Duodenal mucosa (tissue), 2 donors: ENCODE results near the gene SLC24A4.

Source experiments
- H3K27ac ChIP-seq: one replicate; pipeline ENCODE4 v1.7.0; 2013; ENCODE audit warnings: low read depth, low read length
- H3K27me3 ChIP-seq, 2 donors: one replicate each; pipeline ENCODE4 v1.7.0; 2013; ENCODE audit warnings: low read length in 2 of 2, control low read depth in 1 of 2; ENCODE audit not compliant: insufficient read depth in 2 of 2, control insufficient read depth in 1 of 2
- H3K36me3 ChIP-seq, 2 donors: one replicate each; pipeline ENCODE4 v1.7.0; 2013; ENCODE audit warnings: low read length in 2 of 2, control low read depth in 1 of 2; ENCODE audit not compliant: insufficient read depth in 2 of 2, control insufficient read depth in 1 of 2
- H3K4me1 ChIP-seq, 2 donors: one replicate each; pipeline ENCODE4 v1.7.0; 2013; ENCODE audit warnings: low read length in 2 of 2, control low read depth in 1 of 2; ENCODE audit not compliant: insufficient read depth in 2 of 2, control insufficient read depth in 1 of 2
- H3K4me3 ChIP-seq, 2 donors: one replicate each; pipeline ENCODE4 v1.7.0; 2013; ENCODE audit warnings: low read length in 2 of 2, low read depth in 1 of 2
- H3K9ac ChIP-seq, 2 donors: one replicate each; pipeline ENCODE4 v1.7.0; 2013; ENCODE audit warnings: low read length in 2 of 2, low read depth in 1 of 2
- H3K9me3 ChIP-seq, 2 donors: one replicate each; pipeline ENCODE4 v1.7.0; 2013; ENCODE audit warnings: low read length in 2 of 2, control low read depth in 1 of 2; ENCODE audit not compliant: control insufficient read depth in 1 of 2

The SLC24A4 gene

DNA sequence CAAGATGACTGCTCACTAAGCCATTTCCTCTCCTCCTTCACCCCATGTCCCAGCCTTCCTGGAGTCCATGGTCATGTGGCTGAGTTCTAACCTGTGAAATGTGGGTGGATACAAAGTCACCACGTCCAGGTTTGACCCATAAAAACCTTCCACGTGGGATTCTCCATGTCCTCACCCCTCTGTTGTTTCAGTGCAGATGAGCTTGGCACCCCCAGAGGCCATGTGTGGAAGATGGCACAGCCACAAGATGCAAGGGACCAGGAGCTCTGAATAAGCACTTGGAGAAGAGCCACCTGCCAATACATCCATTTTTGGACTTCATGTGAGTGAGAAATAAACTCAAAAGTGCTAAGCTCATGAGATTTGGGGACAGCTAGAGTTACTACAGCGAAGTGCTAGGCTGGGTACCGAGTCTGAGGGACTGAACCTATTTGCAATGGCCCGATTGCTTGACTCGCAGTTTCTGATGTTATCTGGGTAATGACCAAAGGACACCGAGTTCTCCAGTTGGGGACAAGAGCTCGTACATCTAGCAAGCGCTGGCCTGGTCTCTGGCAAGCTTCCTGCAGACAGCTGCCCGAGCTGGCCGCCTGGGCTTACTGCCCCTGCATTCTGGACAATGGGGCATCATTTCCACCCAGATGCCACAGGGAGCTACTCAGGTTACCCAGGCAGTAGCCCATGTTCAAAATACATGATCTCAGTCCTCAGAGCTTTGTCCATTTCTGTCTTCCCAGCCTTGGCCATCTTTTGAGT lies 7.7 kb upstream of the SLC24A4 start:
- H3K4me3 ChIP-seq: no peak overlapping the region
- no peaks in the 10 kb centered on the region for H3K9me3 ChIP-seq
- peaks cover 0 to 9% of the 10 kb centered on the region in 2 donors for H3K27me3 ChIP-seq
- no peaks in the 10 kb centered on the region for H3K4me1 ChIP-seq
- no peaks in the 10 kb centered on the region for H3K36me3 ChIP-seq
- H3K27ac ChIP-seq: no peak overlapping the region
- H3K9ac ChIP-seq: no peak overlapping the region

DNA sequence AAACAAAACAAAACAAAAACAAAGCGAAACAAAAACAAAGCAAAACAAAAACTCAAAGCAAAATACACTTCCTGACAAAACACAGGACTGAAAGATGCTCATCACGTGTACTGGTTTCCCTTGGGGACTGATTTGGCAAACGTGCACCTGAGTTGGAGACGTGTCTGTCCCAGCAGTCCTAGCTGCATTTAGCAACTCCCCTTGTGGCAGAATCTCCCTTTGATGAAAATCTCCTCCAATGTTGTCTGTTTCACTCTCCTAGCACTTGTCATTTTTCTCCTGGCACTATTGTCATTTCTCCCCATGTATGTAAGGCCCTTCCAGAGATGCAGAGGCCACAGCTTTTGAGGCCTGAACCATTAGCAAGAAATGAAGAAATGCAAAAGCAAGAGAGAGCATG lies 6.8 kb upstream of the SLC24A4 start:
- peaks cover 6 to 15% of the 10 kb centered on the region in 2 donors for H3K27me3 ChIP-seq
- H3K27ac ChIP-seq: no peak overlapping the region
- H3K9ac ChIP-seq: no peak overlapping the region
- H3K9me3 ChIP-seq: no peaks in the 10 kb centered on the region
- no peaks in the 10 kb centered on the region for H3K4me1 ChIP-seq
- no peaks in the 10 kb centered on the region for H3K36me3 ChIP-seq
- H3K4me3 ChIP-seq: no peak overlapping the region

DNA sequence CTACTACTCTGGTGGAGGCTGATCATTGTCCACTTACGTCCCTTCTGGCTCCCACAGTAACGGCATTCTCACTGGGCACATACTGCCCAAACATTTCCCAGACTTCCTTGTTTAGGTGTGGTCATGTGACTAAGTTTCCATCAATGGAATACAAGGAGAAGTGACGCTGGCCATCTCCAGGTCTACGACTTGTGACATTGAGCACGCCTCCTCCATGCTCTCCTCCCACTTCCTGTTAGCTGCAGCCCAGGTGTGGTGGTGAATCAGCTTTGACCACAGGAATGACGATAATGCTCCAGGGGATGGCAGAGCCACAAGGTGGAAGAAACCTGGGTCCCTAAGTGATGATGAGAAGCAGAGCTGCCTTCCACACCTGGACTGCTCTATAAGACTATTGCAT lies 6.0 kb upstream of the SLC24A4 start:
- Histone ChIP-seq H3K4me1 (no peaks in the 10 kb centered on the region), H3K4me3 (no peak overlapping the region), H3K9ac (no peak overlapping the region), H3K27me3 (peaks cover 13 to 19% of the 10 kb centered on the region in 2 donors), H3K27ac (no peak overlapping the region), H3K36me3 (no peaks in the 10 kb centered on the region), H3K9me3 (no peaks in the 10 kb centered on the region)

DNA sequence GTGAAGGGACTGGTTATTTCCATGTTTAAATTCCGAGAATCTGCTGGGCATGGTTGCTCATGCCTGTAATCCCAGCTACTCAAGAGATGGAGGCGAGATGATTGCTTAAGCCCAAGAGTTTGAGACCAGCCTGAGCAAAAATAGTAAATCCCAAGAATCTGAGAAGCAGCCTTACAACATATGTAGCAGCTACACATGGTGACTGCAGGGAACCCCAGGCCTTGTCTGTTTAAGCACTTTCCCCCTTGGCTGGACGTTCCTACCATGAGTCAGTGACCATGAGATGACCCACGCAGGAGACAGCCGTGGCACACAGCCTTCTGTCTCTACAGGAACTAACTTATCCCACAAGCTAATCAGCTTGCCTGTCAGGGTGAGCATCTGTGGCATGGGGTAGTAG lies 5.5 kb upstream of the SLC24A4 start:
- Histone ChIP-seq H3K4me3 (no peak overlapping the region), H3K27ac (no peak overlapping the region), H3K36me3 (no peaks in the 10 kb centered on the region), H3K27me3 (peaks cover 18 to 24% of the 10 kb centered on the region in 2 donors), H3K4me1 (no peaks in the 10 kb centered on the region), H3K9me3 (no peaks in the 10 kb centered on the region), H3K9ac (no peak overlapping the region)

DNA sequence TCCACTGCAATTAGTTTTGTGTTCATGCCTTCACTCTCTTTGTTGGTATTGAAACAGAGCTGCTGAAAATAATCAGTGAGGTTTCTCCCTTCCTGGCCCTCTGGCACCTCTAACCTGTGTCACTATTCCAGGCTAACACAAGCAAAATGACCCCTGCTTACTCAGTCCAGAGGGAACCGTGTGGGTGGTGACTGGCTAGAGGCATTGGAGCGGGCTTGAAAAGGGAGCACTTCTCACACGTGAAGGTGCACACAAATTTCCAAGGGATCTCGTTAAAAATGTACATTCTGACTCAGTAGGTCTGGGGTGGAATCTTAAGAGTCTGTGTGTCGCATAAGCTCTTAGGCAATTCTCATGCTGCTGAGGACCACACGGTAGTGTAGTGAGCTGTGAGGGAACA lies 1.3 kb upstream of the SLC24A4 start:
- H3K4me3 ChIP-seq: no peak overlapping the region
- peaks cover 45 to 49% of the 10 kb centered on the region in 2 donors for H3K27me3 ChIP-seq
- H3K9me3 ChIP-seq: no peaks in the 10 kb centered on the region
- H3K27ac ChIP-seq: no peak overlapping the region
- no peak overlapping the region for H3K9ac ChIP-seq
- H3K36me3 ChIP-seq: no peaks in the 10 kb centered on the region
- H3K4me1 ChIP-seq: no peaks in the 10 kb centered on the region

DNA sequence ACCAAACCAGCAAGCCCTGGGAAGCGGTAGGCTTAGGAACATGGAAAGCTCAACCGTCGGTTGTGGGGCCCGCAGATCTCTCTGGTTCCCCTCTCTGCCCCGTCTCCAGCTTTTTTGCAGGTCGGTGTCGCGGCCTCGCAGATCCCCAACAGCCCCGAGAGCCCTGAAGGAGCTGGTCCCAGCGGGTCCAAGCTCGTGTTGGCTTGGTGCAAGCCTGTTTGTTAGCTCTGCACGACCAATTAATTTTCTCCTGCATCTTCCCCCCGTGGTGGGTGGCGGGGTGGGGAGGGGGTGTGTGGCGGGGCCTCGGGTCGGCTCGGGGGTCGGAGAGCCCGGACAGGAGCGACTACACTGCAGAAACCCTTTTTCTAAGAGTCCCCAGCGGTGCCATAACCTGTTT lies 449 bp upstream of the SLC24A4 start:
- Histone ChIP-seq H3K36me3 (no peaks in the 10 kb centered on the region), H3K27me3 (peaks cover 45 to 57% of the 10 kb centered on the region in 2 donors), H3K4me3 (no peak overlapping the region), H3K27ac (no peak overlapping the region), H3K9ac (no peak overlapping the region), H3K9me3 (no peaks in the 10 kb centered on the region), H3K4me1 (no peaks in the 10 kb centered on the region)

DNA sequence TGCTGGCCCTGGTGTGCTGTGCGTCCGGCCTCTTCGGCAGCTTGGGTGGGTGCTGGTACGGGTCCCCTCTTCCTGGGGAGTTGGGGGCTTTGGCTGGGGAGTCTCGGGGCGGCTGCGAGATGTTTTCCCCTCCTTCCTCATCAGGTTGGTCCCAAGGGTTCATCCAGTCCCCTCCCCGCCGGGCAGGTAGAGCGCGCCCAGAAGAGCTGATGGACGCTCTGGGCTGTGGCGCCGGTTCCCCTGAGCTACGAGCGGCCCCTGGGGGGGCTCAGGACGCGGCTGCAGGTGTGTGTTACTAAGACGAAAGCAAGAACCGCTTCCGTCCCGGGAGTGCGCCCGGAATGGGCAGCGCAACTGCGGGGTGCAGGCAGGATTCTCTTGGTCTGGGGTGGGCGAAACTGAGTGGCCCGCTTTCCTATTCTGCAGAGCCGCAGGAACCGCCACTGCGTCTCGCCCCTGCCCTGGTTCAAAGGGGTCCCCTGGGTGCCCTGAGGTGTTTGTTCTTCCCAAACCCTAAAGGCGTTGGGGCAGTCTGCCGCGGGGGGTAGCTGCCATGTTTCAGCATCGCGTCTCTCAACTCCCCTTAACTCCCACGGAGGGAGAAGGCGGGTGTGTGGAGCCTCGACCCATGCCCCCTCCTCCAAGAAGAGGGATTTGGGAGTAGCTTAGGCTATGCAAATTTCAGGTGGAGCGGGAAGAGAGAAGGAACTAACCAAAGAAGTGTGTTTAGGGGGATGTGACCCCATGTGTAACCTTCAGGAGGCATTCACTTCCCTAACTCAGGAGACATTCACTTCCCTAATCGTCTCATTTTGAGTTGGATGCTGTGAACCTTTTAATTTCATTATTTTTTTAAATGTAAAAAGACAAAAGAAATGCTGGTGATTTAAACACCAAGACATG lies 1.2 kb downstream of the SLC24A4 start:
- no peaks in the 10 kb centered on the region for H3K4me1 ChIP-seq
- no peak overlapping the region for H3K9ac ChIP-seq
- H3K27me3 ChIP-seq: peaks cover 40 to 57% of the 10 kb centered on the region in 2 donors
- H3K36me3 ChIP-seq: no peaks in the 10 kb centered on the region
- H3K9me3 ChIP-seq: no peaks in the 10 kb centered on the region
- H3K27ac ChIP-seq: no peak overlapping the region
- no peak overlapping the region for H3K4me3 ChIP-seq

DNA sequence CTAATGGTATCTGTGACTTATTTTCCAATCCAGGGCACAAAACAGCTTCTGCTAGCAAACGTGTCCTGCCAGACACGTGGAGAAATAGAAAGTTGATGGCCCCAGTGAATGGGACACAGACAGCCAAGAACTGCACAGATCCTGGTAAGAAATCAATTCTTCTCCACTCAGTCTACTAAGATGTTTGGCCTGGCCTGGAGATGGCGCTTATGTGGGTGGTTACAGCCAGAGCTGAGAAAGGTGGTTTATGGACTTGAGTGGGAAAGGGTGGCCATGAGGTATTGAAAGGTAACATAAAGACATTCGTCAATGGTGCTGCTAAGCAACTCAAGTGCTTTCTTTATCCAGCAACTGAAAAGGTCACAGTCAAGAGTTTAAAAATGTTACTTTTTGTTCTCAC lies 2.9 kb downstream of the SLC24A4 start:
- no peak overlapping the region for H3K27ac ChIP-seq
- H3K4me1 ChIP-seq: no peaks in the 10 kb centered on the region
- peaks cover 32 to 55% of the 10 kb centered on the region in 2 donors for H3K27me3 ChIP-seq
- H3K4me3 ChIP-seq: no peak overlapping the region
- no peaks in the 10 kb centered on the region for H3K9me3 ChIP-seq
- no peaks in the 10 kb centered on the region for H3K36me3 ChIP-seq
- H3K9ac ChIP-seq: no peak overlapping the region

DNA sequence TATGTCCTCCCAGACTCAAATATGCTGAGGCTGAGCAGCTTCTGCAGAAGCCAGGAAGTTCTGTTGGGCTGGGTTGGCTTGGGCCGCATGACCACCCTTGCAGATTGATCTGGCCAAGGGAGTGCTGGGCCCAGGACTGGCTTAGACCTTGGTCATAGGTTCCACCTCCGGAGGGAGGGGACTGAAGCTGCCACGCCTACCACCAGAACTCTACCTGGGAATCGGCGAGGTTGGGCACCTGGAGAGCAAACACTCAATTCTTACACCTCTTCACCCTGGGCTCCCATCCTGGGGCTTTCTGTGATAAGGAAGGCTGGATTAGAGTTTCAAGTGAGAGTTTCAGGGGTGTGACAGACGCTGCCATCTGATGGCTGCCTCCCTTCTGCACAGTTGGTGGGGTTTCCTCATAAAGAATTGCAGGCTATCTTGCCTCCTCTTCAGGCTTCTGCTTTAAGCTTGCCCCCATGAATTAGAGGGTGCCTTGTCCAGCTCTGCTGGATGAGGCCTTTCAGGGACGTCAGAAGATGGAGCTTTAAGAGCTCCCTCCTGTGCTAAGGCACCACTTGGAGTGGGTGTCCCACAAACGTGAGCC lies 5.8 kb downstream of the SLC24A4 start:
- H3K27ac ChIP-seq: no peak overlapping the region
- H3K27me3 ChIP-seq: peaks cover 20 to 29% of the 10 kb centered on the region in 2 donors
- H3K36me3 ChIP-seq: no peaks in the 10 kb centered on the region
- no peaks in the 10 kb centered on the region for H3K4me1 ChIP-seq
- no peak overlapping the region for H3K4me3 ChIP-seq
- H3K9me3 ChIP-seq: no peaks in the 10 kb centered on the region
- no peak overlapping the region for H3K9ac ChIP-seq

DNA sequence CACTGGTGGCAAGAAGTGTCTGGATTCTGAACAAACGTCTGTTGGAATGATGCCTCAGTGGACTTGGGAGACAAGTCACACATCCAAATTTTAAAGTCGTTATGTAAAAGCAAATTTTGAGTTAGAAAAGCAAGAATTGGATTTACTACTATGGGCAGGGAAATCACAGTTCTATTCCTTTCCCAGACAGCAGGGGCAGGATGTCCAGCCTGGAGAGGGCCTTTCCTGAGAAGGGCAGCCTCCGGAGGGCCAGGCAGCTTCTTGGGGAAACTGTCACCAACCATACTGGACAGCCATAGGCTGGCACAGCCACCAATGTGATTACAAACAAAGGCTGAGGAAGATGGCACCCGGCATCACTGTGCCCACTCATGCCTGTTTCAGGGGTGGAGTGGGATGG lies 11.1 kb downstream of the SLC24A4 start:
- Histone ChIP-seq H3K27me3 (no peaks in the 10 kb centered on the region), H3K9me3 (no peaks in the 10 kb centered on the region), H3K27ac (no peak overlapping the region), H3K9ac (no peak overlapping the region), H3K36me3 (no peaks in the 10 kb centered on the region), H3K4me3 (no peak overlapping the region), H3K4me1 (no peaks in the 10 kb centered on the region)
